GM21717 (cell line): Measurements from ENCODE around the gene MAP2K7.
"Not testable (repeated sequence)": the region's sequence is repeated elsewhere in the genome, so short reads cannot be mapped to it uniquely, and the experiment has no call there.

ENCODE experiments used
- ATAC-seq: cut with Tn5 transposase; IDR thresholded peaks from one replicate; pipeline ENCODE4 v1.9.1; 2021; ENCODE audit warnings: mild to moderate bottlenecking, moderate library complexity; ENCODE audit not compliant: unreplicated experiment

The MAP2K7 gene

GRCh38 chr19:7907122-7907521, 3.4 kb downstream of the MAP2K7 start:
- no peak for ATAC-seq

- ATAC-seq: no peak
Measured at GRCh38 chr19:7907544-7907943, 3.9 kb downstream of the MAP2K7 start.

GRCh38 chr19:7908078-7908699, 4.5 kb downstream of the MAP2K7 start:
- no peak for ATAC-seq

GRCh38 chr19:7908742-7909461, 5.2 kb downstream of the MAP2K7 start:
- ATAC-seq: no peak

- no peak for ATAC-seq
Measured at GRCh38 chr19:7909471-7910067, 5.9 kb downstream of the MAP2K7 start.

GRCh38 chr19:7910321-7911161, 6.9 kb downstream of the MAP2K7 start:
- ATAC-seq: no peak

- no peak for ATAC-seq
Measured at GRCh38 chr19:7911508-7912143, 7.9 kb downstream of the MAP2K7 start.

- ATAC-seq: no peak
Measured at GRCh38 chr19:7912144-7912696, 8.5 kb downstream of the MAP2K7 start.

GRCh38 chr19:7912697-7913564, 9.3 kb downstream of the MAP2K7 start:
- ATAC-seq: no peak

GRCh38 chr19:7913652-7914051, 10.0 kb downstream of the MAP2K7 start:
- no peak for ATAC-seq

GRCh38 chr19:7914099-7914498, 10.4 kb downstream of the MAP2K7 start:
- no peak for ATAC-seq

- no peak for ATAC-seq
Measured at GRCh38 chr19:7914598-7915045, 10.9 kb downstream of the MAP2K7 start, which contains the start of gene TGFBR3L. TSS of gene TGFBR3L (plus strand) at chr19:7914830.

GRCh38 chr19:7915250-7916102, 11.8 kb downstream of the MAP2K7 start:
- no peak for ATAC-seq

GRCh38 chr19:7916103-7916954, 12.7 kb downstream of the MAP2K7 start:
- no peak for ATAC-seq

- no peak for ATAC-seq
Measured at GRCh38 chr19:7916955-7917266, 13.2 kb downstream of the MAP2K7 start.

- ATAC-seq: no peak
Measured at GRCh38 chr19:7917267-7918061, 13.8 kb downstream of the MAP2K7 start.

GRCh38 chr19:7918062-7918614, 14.5 kb downstream of the MAP2K7 start:
- not testable (repeated sequence) for ATAC-seq
